ENCODE results near the gene GPC4. TPM values are rescaled to one million over a fixed set of nuclear protein-coding genes. Genes with fewer than 3 reads are reported as not detected.

GPC4 gene
- total RNA-seq (ENCODE audit: unreplicated experiment): 15.6 TPM
- long read RNA-seq, full-length matches to known transcripts: 9 of 10 reads
- long read RNA-seq, partial matches to known transcripts: 0 of 10 reads
- long read RNA-seq, other reads (novel, unspliced or antisense): 1 of 10 reads

DNA sequence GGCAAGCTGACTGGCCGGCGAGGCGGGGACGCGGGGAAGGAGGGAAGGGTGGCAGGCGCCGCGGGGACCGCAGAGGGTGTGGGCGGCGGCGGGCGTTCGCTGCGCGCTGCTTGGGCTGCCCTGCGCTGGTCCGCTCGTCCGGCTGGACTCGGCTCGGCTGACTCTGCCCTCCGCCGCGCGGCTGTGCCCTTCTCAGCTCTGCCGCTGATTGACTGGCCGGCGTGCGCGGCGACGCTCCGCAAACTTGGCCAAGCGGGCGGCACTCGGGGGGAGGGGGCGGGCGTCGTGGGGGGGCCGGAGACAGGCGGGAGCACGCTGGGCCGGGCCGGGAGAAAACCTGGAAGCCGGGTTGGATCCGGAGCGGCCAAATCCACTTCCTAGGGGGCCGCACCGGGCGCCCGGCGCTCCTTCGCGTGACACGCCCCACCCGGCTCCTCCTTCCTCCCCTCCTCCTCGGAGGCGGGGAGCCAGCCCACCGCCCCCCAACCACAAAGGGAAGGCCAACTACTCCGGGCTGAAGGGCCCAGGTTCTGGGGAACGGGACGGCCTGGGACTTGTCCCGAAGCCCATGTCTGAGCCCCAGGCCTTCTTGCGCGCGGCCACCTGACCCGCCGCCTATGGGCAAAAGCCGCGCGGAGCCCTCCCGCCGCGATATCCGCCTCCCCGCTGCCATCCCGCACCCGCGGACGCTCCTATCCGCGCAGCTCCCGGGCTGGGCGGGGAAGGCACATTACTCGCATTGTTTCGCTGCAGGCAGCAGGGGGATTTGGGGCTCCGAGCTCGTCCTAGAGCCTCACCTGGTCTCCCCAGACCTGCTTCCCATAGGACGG lies at the start of gene GPC4:
TSS of gene GPC4 (minus strand) at position 214 of the 830 bp plus-strand sequence. CDS start 524 bp downstream, outside the sequence.
- Mint-ChIP-seq H3K4me3 (ENCODE audit: unreplicated experiment) (peak within 1 kb of the TSS; percentile 96), H3K4me1 (ENCODE audit: unreplicated experiment) (peaks cover 13% of the 10 kb centered on the region), H3K9me3 (ENCODE audit: unreplicated experiment) (no peaks in the 10 kb centered on the region), H3K27me3 (ENCODE audit: unreplicated experiment) (peaks cover 2% of the 10 kb centered on the region), H3K27ac (ENCODE audit: unreplicated experiment) (peak within 1 kb of the TSS; percentile 24), H3K36me3 (ENCODE audit: low read depth, unreplicated experiment) (no peaks in the 10 kb centered on the region)
- peak; percentile 58 for DNase-seq (ENCODE audit: low spot score)
- TF ChIP-seq, protein P1, sequence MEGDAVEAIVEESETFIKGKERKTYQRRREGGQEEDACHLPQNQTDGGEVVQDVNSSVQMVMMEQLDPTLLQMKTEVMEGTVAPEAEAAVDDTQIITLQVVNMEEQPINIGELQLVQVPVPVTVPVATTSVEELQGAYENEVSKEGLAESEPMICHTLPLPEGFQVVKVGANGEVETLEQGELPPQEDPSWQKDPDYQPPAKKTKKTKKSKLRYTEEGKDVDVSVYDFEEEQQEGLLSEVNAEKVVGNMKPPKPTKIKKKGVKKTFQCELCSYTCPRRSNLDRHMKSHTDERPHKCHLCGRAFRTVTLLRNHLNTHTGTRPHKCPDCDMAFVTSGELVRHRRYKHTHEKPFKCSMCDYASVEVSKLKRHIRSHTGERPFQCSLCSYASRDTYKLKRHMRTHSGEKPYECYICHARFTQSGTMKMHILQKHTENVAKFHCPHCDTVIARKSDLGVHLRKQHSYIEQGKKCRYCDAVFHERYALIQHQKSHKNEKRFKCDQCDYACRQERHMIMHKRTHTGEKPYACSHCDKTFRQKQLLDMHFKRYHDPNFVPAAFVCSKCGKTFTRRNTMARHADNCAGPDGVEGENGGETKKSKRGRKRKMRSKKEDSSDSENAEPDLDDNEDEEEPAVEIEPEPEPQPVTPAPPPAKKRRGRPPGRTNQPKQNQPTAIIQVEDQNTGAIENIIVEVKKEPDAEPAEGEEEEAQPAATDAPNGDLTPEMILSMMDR (IDR thresholded peaks at IDR 0.05; ENCODE audit: unreplicated experiment): no peak

DNA sequence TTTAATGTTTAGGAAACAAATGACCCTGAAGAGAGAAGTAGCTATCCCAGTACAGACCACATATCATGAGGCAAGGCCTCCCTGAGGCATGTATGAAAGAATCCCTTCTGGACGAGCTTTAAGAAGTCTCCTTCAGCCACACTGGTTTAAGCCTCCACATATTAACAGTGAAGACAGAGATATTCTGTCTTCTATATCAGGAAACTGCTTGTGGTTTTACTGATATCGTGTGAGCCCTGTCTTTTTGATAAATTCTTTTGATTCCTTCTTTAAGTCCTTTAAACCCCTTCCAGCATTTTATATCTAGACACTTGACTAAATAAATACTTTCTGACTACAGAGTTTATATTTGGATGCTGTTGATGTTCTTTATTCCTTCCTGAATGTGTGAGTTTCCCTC lies 45.9 kb upstream of the GPC4 start:
- Mint-ChIP-seq H3K4me1 (ENCODE audit: unreplicated experiment) (no peaks in the 10 kb centered on the region), H3K36me3 (ENCODE audit: low read depth, unreplicated experiment) (no peaks in the 10 kb centered on the region), H3K9me3 (ENCODE audit: unreplicated experiment) (no peaks in the 10 kb centered on the region), H3K4me3 (ENCODE audit: unreplicated experiment) (no peak overlapping the region), H3K27me3 (ENCODE audit: unreplicated experiment) (peaks cover 2% of the 10 kb centered on the region), H3K27ac (ENCODE audit: unreplicated experiment) (no peak overlapping the region)
- no peak for DNase-seq (ENCODE audit: low spot score)
- TF ChIP-seq, protein P1 (IDR thresholded peaks at IDR 0.05; ENCODE audit: unreplicated experiment): no peak

DNA sequence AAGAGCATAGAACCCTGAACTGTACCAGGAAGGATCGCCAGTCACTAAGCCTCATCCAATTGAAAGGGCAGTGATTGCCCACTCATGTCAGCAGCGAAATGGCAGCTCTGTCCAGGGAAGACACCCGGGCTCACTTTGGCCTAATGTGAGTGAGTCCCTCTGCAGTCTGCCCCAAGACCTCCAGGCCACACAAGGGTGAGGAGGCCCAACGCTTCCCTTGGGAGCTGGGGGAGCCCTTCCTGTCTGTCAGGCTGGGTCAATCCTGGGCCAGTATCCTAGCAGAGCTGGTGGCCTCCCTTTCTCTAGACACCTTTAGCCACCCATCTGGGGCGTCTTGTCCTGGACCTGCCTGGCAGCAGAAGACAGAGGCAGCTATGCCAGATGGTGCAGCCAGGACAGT lies 39.6 kb upstream of the GPC4 start:
- H3K27ac Mint-ChIP-seq (ENCODE audit: unreplicated experiment): no peak overlapping the region
- no peak for DNase-seq (ENCODE audit: low spot score)
- no peaks in the 10 kb centered on the region for H3K36me3 Mint-ChIP-seq (ENCODE audit: low read depth, unreplicated experiment)
- no peaks in the 10 kb centered on the region for H3K9me3 Mint-ChIP-seq (ENCODE audit: unreplicated experiment)
- TF ChIP-seq, protein P1 (IDR thresholded peaks at IDR 0.05; ENCODE audit: unreplicated experiment): no peak
- H3K27me3 Mint-ChIP-seq (ENCODE audit: unreplicated experiment): peaks cover 2% of the 10 kb centered on the region
- no peaks in the 10 kb centered on the region for H3K4me1 Mint-ChIP-seq (ENCODE audit: unreplicated experiment)
- H3K4me3 Mint-ChIP-seq (ENCODE audit: unreplicated experiment): no peak overlapping the region

DNA sequence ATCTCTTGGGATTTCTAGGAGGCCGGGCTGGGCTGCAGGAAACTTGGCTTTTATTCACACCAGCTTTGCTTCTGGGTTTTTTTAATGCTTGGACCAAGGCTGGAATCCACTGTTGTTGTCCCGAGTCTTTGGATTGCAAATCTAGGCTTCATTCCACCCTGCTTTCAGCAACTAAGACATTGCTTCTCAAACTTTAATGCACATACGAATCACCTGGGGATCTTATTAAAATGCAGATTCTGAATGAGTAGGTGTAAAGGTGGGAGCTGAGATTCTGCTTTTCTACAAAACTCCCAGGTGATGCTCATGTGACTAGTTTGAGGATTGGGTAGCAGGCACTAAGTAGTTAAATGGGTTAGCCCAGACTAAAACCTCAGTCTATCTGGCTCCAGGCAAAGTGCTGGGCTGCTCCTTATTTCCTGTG lies 39.2 kb upstream of the GPC4 start:
- Mint-ChIP-seq H3K9me3 (ENCODE audit: unreplicated experiment) (no peaks in the 10 kb centered on the region), H3K4me3 (ENCODE audit: unreplicated experiment) (no peak overlapping the region), H3K27me3 (ENCODE audit: unreplicated experiment) (peaks cover 2% of the 10 kb centered on the region), H3K36me3 (ENCODE audit: low read depth, unreplicated experiment) (no peaks in the 10 kb centered on the region), H3K4me1 (ENCODE audit: unreplicated experiment) (no peaks in the 10 kb centered on the region), H3K27ac (ENCODE audit: unreplicated experiment) (no peak overlapping the region)
- TF ChIP-seq, protein P1 (IDR thresholded peaks at IDR 0.05; ENCODE audit: unreplicated experiment): no peak
- no peak for DNase-seq (ENCODE audit: low spot score)

DNA sequence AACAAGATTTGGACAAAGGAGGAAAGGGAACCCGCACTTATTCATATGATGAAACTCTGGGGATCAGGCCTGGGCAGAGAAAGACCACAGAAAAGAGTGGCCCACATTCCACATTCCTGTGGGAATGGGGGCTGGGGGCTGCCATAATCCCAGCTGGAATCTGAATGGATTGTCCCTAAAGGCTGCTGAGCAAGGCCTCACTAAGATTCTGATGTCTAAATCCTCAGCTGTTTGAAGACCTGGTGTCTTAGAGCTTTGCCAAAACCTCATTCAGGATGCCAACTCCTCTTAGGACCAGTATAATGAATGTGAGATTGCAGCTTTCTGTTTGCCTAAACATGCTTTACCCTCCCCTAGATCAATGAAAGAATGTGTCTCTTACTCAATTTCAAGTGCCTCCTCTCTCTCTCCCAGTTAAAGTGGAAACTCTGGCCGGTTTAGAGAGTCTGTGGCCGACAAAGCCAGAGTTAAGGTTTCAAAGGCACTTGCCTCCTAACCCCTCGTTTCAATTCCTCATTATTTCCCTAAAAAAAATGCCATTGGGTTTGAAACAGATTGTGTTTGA lies 33.3 kb upstream of the GPC4 start:
- Mint-ChIP-seq H3K4me3 (ENCODE audit: unreplicated experiment) (no peak overlapping the region), H3K4me1 (ENCODE audit: unreplicated experiment) (peaks cover 5% of the 10 kb centered on the region), H3K27me3 (ENCODE audit: unreplicated experiment) (no peaks in the 10 kb centered on the region), H3K27ac (ENCODE audit: unreplicated experiment) (no peak overlapping the region), H3K9me3 (ENCODE audit: unreplicated experiment) (no peaks in the 10 kb centered on the region), H3K36me3 (ENCODE audit: low read depth, unreplicated experiment) (no peaks in the 10 kb centered on the region)
- TF ChIP-seq, protein P1 (IDR thresholded peaks at IDR 0.05; ENCODE audit: unreplicated experiment): no peak
- DNase-seq (ENCODE audit: low spot score): no peak

Measured in endothelial cell (in vitro differentiated cells).